Erythroblast (primary cell): ENCODE data around the gene ADGRG4.

Experiments used
- GATA1 ChIP-seq: IDR thresholded peaks from 2 replicates; pipeline ENCODE4 v1.6.1; 2011; ENCODE audit warnings: low read depth, mild to moderate bottlenecking, control low read depth, low read length, moderate library complexity
- POLR2A ChIP-seq: IDR thresholded peaks from 2 replicates; pipeline ENCODE4 v1.6.1; 2011; ENCODE audit warnings: mild to moderate bottlenecking, low read length

- TF ChIP-seq POLR2A (no peak), GATA1 (no peak)
Observed at GRCh38 chrX:136456133-136456532, 155.4 kb downstream of the ADGRG4 start.
